ENCODE data around the gene CCDC69. TPM values are rescaled to one million over a fixed set of nuclear protein-coding genes. Genes with fewer than 3 reads are reported as not detected.

CCDC69 gene
- total and polyA plus RNA-seq, 2 donors = 30.9 to 37.9 TPM

- peak in 2 of 9 donors; percentile 43 to 60 for DNase-seq (ENCODE audit: low read depth in 6 of 9, low spot score in 9 of 9)
- Histone ChIP-seq H3K4me3 (ENCODE audit: low read length in 2 of 2) (no peak overlapping the region), H3K4me1 (ENCODE audit: control insufficient read depth in 2 of 2, insufficient read depth in 2 of 2, low read length in 2 of 2) (peaks cover 22 to 56% of the 10 kb centered on the region in 2 donors), H3K36me3 (ENCODE audit: control insufficient read depth in 2 of 2, insufficient read depth in 2 of 2, low read length in 1 of 2) (peaks cover 65 to 88% of the 10 kb centered on the region in 2 donors), H3K9me3 (ENCODE audit: control insufficient read depth in 2 of 2, insufficient read depth in 1 of 2, low read length in 1 of 2) (peaks cover 0 to 7% of the 10 kb centered on the region in 2 donors), H3K27ac (ENCODE audit: low read depth in 1 of 2, low read length in 1 of 2) (peak overlapping the region; percentile 14 to 71), H3K27me3 (ENCODE audit: control insufficient read depth in 2 of 2, insufficient read depth in 1 of 2, low read length in 1 of 2) (no peaks in the 10 kb centered on the region)
- 46% methylated on average over 15 of the region's 15 CpGs for WGBS
These were observed 82.4 kb downstream of the CCDC69 start for GRCh38 chr5:151141535-151141934.

GRCh38 chr5:151140686-151141459 is 83.0 kb downstream of the CCDC69 start:
- DNase-seq (ENCODE audit: low read depth in 6 of 9, low spot score in 9 of 9) = no peak
- H3K4me3 ChIP-seq (ENCODE audit: low read length in 2 of 2) = no peak overlapping the region
- H3K36me3 ChIP-seq (ENCODE audit: control insufficient read depth in 2 of 2, insufficient read depth in 2 of 2, low read length in 1 of 2) = peaks cover 66 to 88% of the 10 kb centered on the region in 2 donors
- no peaks in the 10 kb centered on the region for H3K27me3 ChIP-seq (ENCODE audit: control insufficient read depth in 2 of 2, insufficient read depth in 1 of 2, low read length in 1 of 2)
- peaks cover 18 to 52% of the 10 kb centered on the region in 2 donors for H3K4me1 ChIP-seq (ENCODE audit: control insufficient read depth in 2 of 2, insufficient read depth in 2 of 2, low read length in 2 of 2)
- 95% methylated on average over 7 of the region's 7 CpGs for WGBS
- H3K9me3 ChIP-seq (ENCODE audit: control insufficient read depth in 2 of 2, insufficient read depth in 1 of 2, low read length in 1 of 2) = peaks cover 0 to 7% of the 10 kb centered on the region in 2 donors
- peak overlapping the region; percentile 14 to 71 for H3K27ac ChIP-seq (ENCODE audit: low read depth in 1 of 2, low read length in 1 of 2)

- H3K4me3 ChIP-seq (ENCODE audit: low read length in 2 of 2) = no peak overlapping the region
- no peaks in the 10 kb centered on the region for H3K27me3 ChIP-seq (ENCODE audit: control insufficient read depth in 2 of 2, insufficient read depth in 1 of 2, low read length in 1 of 2)
- DNase-seq (ENCODE audit: low read depth in 6 of 9, low spot score in 9 of 9) = no peak
- H3K27ac ChIP-seq (ENCODE audit: low read depth in 1 of 2, low read length in 1 of 2) = no peak overlapping the region
- peaks cover 67 to 88% of the 10 kb centered on the region in 2 donors for H3K36me3 ChIP-seq (ENCODE audit: control insufficient read depth in 2 of 2, insufficient read depth in 2 of 2, low read length in 1 of 2)
- peaks cover 0 to 7% of the 10 kb centered on the region in 2 donors for H3K9me3 ChIP-seq (ENCODE audit: control insufficient read depth in 2 of 2, insufficient read depth in 1 of 2, low read length in 1 of 2)
- 88% methylated on average over 3 of the region's 3 CpGs for WGBS
- H3K4me1 ChIP-seq (ENCODE audit: control insufficient read depth in 2 of 2, insufficient read depth in 2 of 2, low read length in 2 of 2) = peaks cover 18 to 40% of the 10 kb centered on the region in 2 donors
These were observed 84.2 kb downstream of the CCDC69 start for GRCh38 chr5:151139646-151140045.

GRCh38 chr5:151139015-151139414 is 84.9 kb downstream of the CCDC69 start:
- peaks cover 18 to 35% of the 10 kb centered on the region in 2 donors for H3K4me1 ChIP-seq (ENCODE audit: control insufficient read depth in 2 of 2, insufficient read depth in 2 of 2, low read length in 2 of 2)
- H3K36me3 ChIP-seq (ENCODE audit: control insufficient read depth in 2 of 2, insufficient read depth in 2 of 2, low read length in 1 of 2) = peaks cover 73 to 89% of the 10 kb centered on the region in 2 donors
- no peaks in the 10 kb centered on the region for H3K27me3 ChIP-seq (ENCODE audit: control insufficient read depth in 2 of 2, insufficient read depth in 1 of 2, low read length in 1 of 2)
- no peak overlapping the region for H3K4me3 ChIP-seq (ENCODE audit: low read length in 2 of 2)
- no peak overlapping the region for H3K27ac ChIP-seq (ENCODE audit: low read depth in 1 of 2, low read length in 1 of 2)
- 93% methylated on average over 8 of the region's 8 CpGs for WGBS
- peaks cover 0 to 7% of the 10 kb centered on the region in 2 donors for H3K9me3 ChIP-seq (ENCODE audit: control insufficient read depth in 2 of 2, insufficient read depth in 1 of 2, low read length in 1 of 2)
- DNase-seq (ENCODE audit: low read depth in 6 of 9, low spot score in 9 of 9) = no peak

- H3K27ac ChIP-seq (ENCODE audit: low read depth in 1 of 2, low read length in 1 of 2) = no peak overlapping the region
- WGBS = 100% methylated on average over 1 of the region's 1 CpG
- H3K27me3 ChIP-seq (ENCODE audit: control insufficient read depth in 2 of 2, insufficient read depth in 1 of 2, low read length in 1 of 2) = no peaks in the 10 kb centered on the region
- peaks cover 0 to 7% of the 10 kb centered on the region in 2 donors for H3K9me3 ChIP-seq (ENCODE audit: control insufficient read depth in 2 of 2, insufficient read depth in 1 of 2, low read length in 1 of 2)
- H3K4me1 ChIP-seq (ENCODE audit: control insufficient read depth in 2 of 2, insufficient read depth in 2 of 2, low read length in 2 of 2) = peaks cover 18 to 29% of the 10 kb centered on the region in 2 donors
- H3K4me3 ChIP-seq (ENCODE audit: low read length in 2 of 2) = no peak overlapping the region
- peaks cover 71 to 89% of the 10 kb centered on the region in 2 donors for H3K36me3 ChIP-seq (ENCODE audit: control insufficient read depth in 2 of 2, insufficient read depth in 2 of 2, low read length in 1 of 2)
- DNase-seq (ENCODE audit: low read depth in 6 of 9, low spot score in 9 of 9) = no peak
These were observed 85.8 kb downstream of the CCDC69 start for GRCh38 chr5:151138114-151138513.

GRCh38 chr5:151137067-151137825 is 86.6 kb downstream of the CCDC69 start:
- Histone ChIP-seq H3K27ac (ENCODE audit: low read depth in 1 of 2, low read length in 1 of 2) (no peak overlapping the region), H3K4me1 (ENCODE audit: control insufficient read depth in 2 of 2, insufficient read depth in 2 of 2, low read length in 2 of 2) (peaks cover 12 to 27% of the 10 kb centered on the region in 2 donors), H3K27me3 (ENCODE audit: control insufficient read depth in 2 of 2, insufficient read depth in 1 of 2, low read length in 1 of 2) (no peaks in the 10 kb centered on the region), H3K36me3 (ENCODE audit: control insufficient read depth in 2 of 2, insufficient read depth in 2 of 2, low read length in 1 of 2) (peaks cover 76 to 91% of the 10 kb centered on the region in 2 donors), H3K4me3 (ENCODE audit: low read length in 2 of 2) (no peak overlapping the region), H3K9me3 (ENCODE audit: control insufficient read depth in 2 of 2, insufficient read depth in 1 of 2, low read length in 1 of 2) (peaks cover 0 to 7% of the 10 kb centered on the region in 2 donors)
- 98% methylated on average over 10 of the region's 10 CpGs for WGBS
- DNase-seq (ENCODE audit: low read depth in 6 of 9, low spot score in 9 of 9) = no peak

GRCh38 chr5:151134228-151134627 is 89.7 kb downstream of the CCDC69 start:
- no peak for DNase-seq (ENCODE audit: low read depth in 6 of 9, low spot score in 9 of 9)
- Histone ChIP-seq H3K27ac (ENCODE audit: low read depth in 1 of 2, low read length in 1 of 2) (no peak overlapping the region), H3K4me1 (ENCODE audit: control insufficient read depth in 2 of 2, insufficient read depth in 2 of 2, low read length in 2 of 2) (peaks cover 0 to under 1% of the 10 kb centered on the region in 2 donors), H3K36me3 (ENCODE audit: control insufficient read depth in 2 of 2, insufficient read depth in 2 of 2, low read length in 1 of 2) (peaks cover 93 to 100% of the 10 kb centered on the region in 2 donors), H3K27me3 (ENCODE audit: control insufficient read depth in 2 of 2, insufficient read depth in 1 of 2, low read length in 1 of 2) (no peaks in the 10 kb centered on the region), H3K9me3 (ENCODE audit: control insufficient read depth in 2 of 2, insufficient read depth in 1 of 2, low read length in 1 of 2) (no peaks in the 10 kb centered on the region), H3K4me3 (ENCODE audit: low read length in 2 of 2) (no peak overlapping the region)
- WGBS = 65% methylated on average over 3 of the region's 3 CpGs

GRCh38 chr5:151132963-151133362 is 90.9 kb downstream of the CCDC69 start:
- Histone ChIP-seq H3K36me3 (ENCODE audit: control insufficient read depth in 2 of 2, insufficient read depth in 2 of 2, low read length in 1 of 2) (peaks cover 90 to 100% of the 10 kb centered on the region in 2 donors), H3K9me3 (ENCODE audit: control insufficient read depth in 2 of 2, insufficient read depth in 1 of 2, low read length in 1 of 2) (no peaks in the 10 kb centered on the region), H3K27ac (ENCODE audit: low read depth in 1 of 2, low read length in 1 of 2) (no peak overlapping the region), H3K27me3 (ENCODE audit: control insufficient read depth in 2 of 2, insufficient read depth in 1 of 2, low read length in 1 of 2) (no peaks in the 10 kb centered on the region), H3K4me3 (ENCODE audit: low read length in 2 of 2) (no peak overlapping the region), H3K4me1 (ENCODE audit: control insufficient read depth in 2 of 2, insufficient read depth in 2 of 2, low read length in 2 of 2) (no peaks in the 10 kb centered on the region)
- 91% methylated on average over 4 of the region's 4 CpGs for WGBS
- no peak for DNase-seq (ENCODE audit: low read depth in 6 of 9, low spot score in 9 of 9)

Measured in thymus (tissue), 11 donors.